B cell (primary cell): Measurements from ENCODE around the gene ARIH2. TPM values are rescaled to one million over a fixed set of nuclear protein-coding genes. Genes with fewer than 3 reads are reported as not detected.

Experiments used
- ATAC-seq: fragments of 200-7000 bp; cut with Tn5 transposase; one replicate; pipeline ENCODE4 v1.10.0; 2021; ENCODE audit warnings: low read depth, mild to moderate bottlenecking, moderate number of reproducible peaks, moderate library complexity
- CTCF ChIA-PET: fragments of 350-600 bp; sonication (Branson Sonifier 250); formaldehyde crosslinking; loops from one replicate; lab custom pipeline; 2021; ENCODE audit warnings: antibody characterized with exemption, inconsistent platforms; lab: Charles Lee
- POLR2A ChIA-PET: fragments of 350-600 bp; sonication (Branson Sonifier 250); formaldehyde crosslinking; loops from one replicate; lab custom pipeline; 2021; ENCODE audit warnings: antibody characterized with exemption; lab: Charles Lee
- DNase-seq: peaks from one replicate; pipeline ENCODE4 v3.0.0; 2013
- H2AFZ ChIP-seq: 2 replicates; pipeline ENCODE4 v1.6.1; 2012; ENCODE audit warnings: mild to moderate bottlenecking, low read depth, low read length; ENCODE audit not compliant: insufficient read depth, poor library complexity, severe bottlenecking
- H3K27ac ChIP-seq, 2 donors: 1 replicate in 1 of 2; 2 replicates in 1 of 2; pipeline ENCODE4 v1.5.1; 2012 to 2013; ENCODE audit warnings: low read length in 2 of 2, mild to moderate bottlenecking in 2 of 2, moderate library complexity in 1 of 2
- H3K27me3 ChIP-seq, 4 experiments: fragments of 200-600 bp in 1 of 4; sonication (generic) in 1 of 4; replicated peaks in 1 of 4; 1 replicate in 2 of 4; 2 replicates in 2 of 4; pipeline versions ENCODE4 v1.6.1 to v1.7.0; 2013 to 2016; ENCODE audit warnings: low read length in 3 of 4, mild to moderate bottlenecking in 2 of 4, mixed read lengths in 1 of 4, moderate library complexity in 1 of 4; ENCODE audit not compliant: insufficient read depth in 4 of 4, control insufficient read depth in 3 of 4; ENCODE audit errors: control extremely low read depth in 1 of 4
- H3K36me3 ChIP-seq, 2 experiments: replicated peaks in 1 of 2; 1 replicate in 1 of 2; 2 replicates in 1 of 2; pipeline versions ENCODE4 v1.6.1 to v1.7.1; 2013; ENCODE audit warnings: low read length in 1 of 2; ENCODE audit not compliant: insufficient read depth in 2 of 2, control insufficient read depth in 1 of 2; ENCODE audit errors: control extremely low read depth in 1 of 2, extremely low read depth in 1 of 2
- H3K4me1 ChIP-seq, 2 donors: fragments of 200-600 bp in 1 of 2; sonication (generic) in 1 of 2; 1 replicate in 1 of 2; 2 replicates in 1 of 2; pipeline versions ENCODE4 v1.5.1 to v1.6.1; 2013 to 2017; ENCODE audit warnings: low read length in 2 of 2; ENCODE audit not compliant: control insufficient read depth in 2 of 2, insufficient read depth in 2 of 2
- H3K4me2 ChIP-seq: replicated peaks from 2 replicates; pipeline ENCODE3; 2012; ENCODE audit warnings: mild to moderate bottlenecking, low read depth, low read length; ENCODE audit not compliant: poor library complexity, severe bottlenecking
- H3K4me3 ChIP-seq, 5 experiments: fragments of 200-600 bp in 1 of 5; sonication (generic) in 1 of 5; 1 replicate in 3 of 5; 2 replicates in 2 of 5; pipeline versions ENCODE4 v1.5.1 to v1.7.0; 2011 to 2016; ENCODE audit warnings: low read length in 4 of 5, mild to moderate bottlenecking in 4 of 5, low read depth in 2 of 5, control low read depth in 1 of 5, moderate library complexity in 1 of 5; ENCODE audit not compliant: insufficient read depth in 1 of 5; ENCODE audit errors: control extremely low read depth in 1 of 5, extremely low read depth in 1 of 5
- H3K79me2 ChIP-seq: fragments of 200-600 bp; sonication (generic); one replicate; pipeline ENCODE4 v1.6.0; 2016; ENCODE audit warnings: low read length; ENCODE audit not compliant: control insufficient read depth, insufficient read depth
- H3K9ac ChIP-seq: fragments of 200-600 bp; sonication (generic); 2 replicates; pipeline ENCODE4 v1.6.1; 2017; ENCODE audit warnings: mild to moderate bottlenecking, low read length, moderate library complexity
- H3K9me3 ChIP-seq, 3 donors: one replicate each; pipeline versions ENCODE4 v1.6.1 to v1.7.1; 2013; ENCODE audit warnings: low read length in 2 of 3; ENCODE audit not compliant: control insufficient read depth in 2 of 3, insufficient read depth in 1 of 3; ENCODE audit errors: control extremely low read depth in 1 of 3
- H4K20me1 ChIP-seq: 2 replicates; pipeline ENCODE4 v1.6.0; 2012; ENCODE audit warnings: mild to moderate bottlenecking, low read length; ENCODE audit not compliant: insufficient read depth, control insufficient read depth, poor library complexity, severe bottlenecking
- H3K27ac Mint-ChIP-seq: one replicate; pipeline ENCODE4 v1.8.0; 2021; ENCODE audit warnings: mixed read lengths
- H3K27me3 Mint-ChIP-seq: one replicate; pipeline ENCODE4 v1.8.0; 2021; ENCODE audit warnings: mixed read lengths
- H3K4me1 Mint-ChIP-seq: one replicate; pipeline ENCODE4 v1.8.0; 2021; ENCODE audit warnings: mixed read lengths
- H3K4me3 Mint-ChIP-seq: one replicate; pipeline ENCODE4 v1.8.0; 2021; ENCODE audit warnings: mixed read lengths
- H3K9me3 Mint-ChIP-seq: one replicate; pipeline ENCODE4 v1.8.0; 2022; ENCODE audit warnings: mixed read lengths; ENCODE audit not compliant: insufficient read depth
- EZH2 ChIP-seq: IDR thresholded peaks from 2 replicates; pipeline ENCODE4 v1.6.1; 2012; ENCODE audit warnings: borderline replicate concordance, low read depth, mild to moderate bottlenecking, moderate library complexity, low read length; ENCODE audit not compliant: insufficient read depth, poor library complexity, severe bottlenecking
- WGBS: methylation state at CpG from one replicate; pipeline ENCODE4 v1.1.5; 2013; ENCODE audit warnings: missing lambda C conversion rate; ENCODE audit not compliant: insufficient coverage; 5-methylcytosine and 5-hydroxymethylcytosine counted together
- intact Hi-C: fragments of 100-400 bp; cut with micrococcal nuclease; formaldehyde crosslinking; loops from one replicate; pipeline ENCODE4 v1.10.0; 2022
- polyA plus RNA-seq: library from polyadenylated mRNA; depleted of rRNA; stranded (reverse); fragments of >200 nt; gene quantifications from 2 replicates; pipeline ENCODE4 v1.2.3, GENCODE V29; 2012
- total RNA-seq, 2 donors: library from RNA; stranded (reverse); fragments of 120-200 nt in 1 of 2; gene quantifications; 1 replicate in 1 of 2; 2 replicates in 1 of 2; pipeline versions ENCODE4 v1.2.3 to v1.2.4, GENCODE V29; 2013 to 2022
- TF ChIP-seq, protein P1 (sequence below): fragments of 200-600 bp; IDR thresholded peaks from one replicate; pipeline ENCODE4 v1.8.0; 2022; ENCODE audit warnings: antibody characterized with exemption, mild to moderate bottlenecking

ARIH2 gene
- total and polyA plus RNA-seq, 2 donors (not counting 1 experiment from before 2014, with no cell fraction given), result 114 to 148 TPM

DNA sequence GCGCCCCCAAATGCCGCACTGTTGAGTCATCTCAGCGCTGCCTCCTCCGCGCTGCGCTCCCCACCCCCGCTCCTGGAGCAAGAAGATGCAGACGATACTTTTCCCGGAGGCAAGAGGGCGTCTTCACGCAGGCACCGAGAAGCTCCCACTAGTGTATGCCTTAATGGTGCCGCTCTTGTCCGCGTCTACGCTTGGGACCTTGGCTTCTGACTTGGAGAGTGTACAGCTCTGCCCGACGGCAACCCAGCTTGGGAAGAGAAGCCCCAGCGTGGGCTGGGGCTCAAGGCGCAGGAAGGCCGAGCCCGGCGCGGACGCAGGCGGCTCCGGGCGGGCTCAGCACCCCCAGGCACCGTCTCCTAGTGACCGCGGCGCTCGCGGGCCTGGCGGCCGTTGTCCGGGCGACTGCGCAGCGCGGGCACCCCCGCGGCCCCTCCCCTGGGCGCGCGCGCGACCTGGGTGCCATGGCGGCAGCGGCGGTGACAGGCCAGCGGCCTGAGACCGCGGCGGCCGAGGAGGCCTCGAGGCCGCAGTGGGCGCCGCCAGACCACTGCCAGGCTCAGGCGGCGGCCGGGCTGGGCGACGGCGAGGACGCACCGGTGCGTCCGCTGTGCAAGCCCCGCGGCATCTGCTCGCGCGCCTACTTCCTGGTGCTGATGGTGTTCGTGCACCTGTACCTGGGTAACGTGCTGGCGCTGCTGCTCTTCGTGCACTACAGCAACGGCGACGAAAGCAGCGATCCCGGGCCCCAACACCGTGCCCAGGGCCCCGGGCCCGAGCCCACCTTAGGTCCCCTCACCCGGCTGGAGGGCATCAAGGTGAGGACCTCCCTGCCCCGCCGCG is 71.4 kb downstream of the ARIH2 start, which contains the start of gene P4HTM:
Gene P4HTM, plus strand, starts transcription at position 446 of the 840 bp plus-strand sequence. Its CDS starts 16 bp downstream, at position 462.
- DNase-seq, result peak; percentile 74
- intact Hi-C loops, result loop anchor here (1.0 kb wide), 2 partner anchors 17 to 104 kb away; partner anchors contain the start of genes QRICH1 and WDR6
- CTCF ChIA-PET, result interaction anchor here (0.8 to 6.4 kb wide), 12 partner anchors 16 to 459 kb away, joined by 3 to 73 read pairs (median 31); partner anchors contain the start of genes IMPDH2, NDUFAF3, QRICH1 and WDR6
- no peak for TF ChIP-seq EZH2
- TF ChIP-seq, protein P1, sequence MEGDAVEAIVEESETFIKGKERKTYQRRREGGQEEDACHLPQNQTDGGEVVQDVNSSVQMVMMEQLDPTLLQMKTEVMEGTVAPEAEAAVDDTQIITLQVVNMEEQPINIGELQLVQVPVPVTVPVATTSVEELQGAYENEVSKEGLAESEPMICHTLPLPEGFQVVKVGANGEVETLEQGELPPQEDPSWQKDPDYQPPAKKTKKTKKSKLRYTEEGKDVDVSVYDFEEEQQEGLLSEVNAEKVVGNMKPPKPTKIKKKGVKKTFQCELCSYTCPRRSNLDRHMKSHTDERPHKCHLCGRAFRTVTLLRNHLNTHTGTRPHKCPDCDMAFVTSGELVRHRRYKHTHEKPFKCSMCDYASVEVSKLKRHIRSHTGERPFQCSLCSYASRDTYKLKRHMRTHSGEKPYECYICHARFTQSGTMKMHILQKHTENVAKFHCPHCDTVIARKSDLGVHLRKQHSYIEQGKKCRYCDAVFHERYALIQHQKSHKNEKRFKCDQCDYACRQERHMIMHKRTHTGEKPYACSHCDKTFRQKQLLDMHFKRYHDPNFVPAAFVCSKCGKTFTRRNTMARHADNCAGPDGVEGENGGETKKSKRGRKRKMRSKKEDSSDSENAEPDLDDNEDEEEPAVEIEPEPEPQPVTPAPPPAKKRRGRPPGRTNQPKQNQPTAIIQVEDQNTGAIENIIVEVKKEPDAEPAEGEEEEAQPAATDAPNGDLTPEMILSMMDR, result no peak
- Histone ChIP-seq H2AFZ (peak within 1 kb of the TSS; percentile 91), H3K79me2 (peaks cover 11% of the 10 kb centered on the region), H3K4me1 (peaks cover 18 to 21% of the 10 kb centered on the region in 2 donors), H3K36me3 (peaks cover 0 to 6% of the 10 kb centered on the region in 2 experiments), H3K9ac (peak within 1 kb of the TSS; percentile 91), H3K4me3 (peak within 1 kb of the TSS; percentile 65 to 86 (median 74)), H3K4me2 (peak within 1 kb of the TSS; percentile 97), H3K27ac (peak within 1 kb of the TSS; percentile 24 to 66), H3K27me3 (no peaks in the 10 kb centered on the region), H4K20me1 (no peaks in the 10 kb centered on the region), H3K9me3 (no peaks in the 10 kb centered on the region)
- under 1% methylated on average over 91 of the region's 91 CpGs for WGBS
- Mint-ChIP-seq H3K27ac (peak within 1 kb of the TSS; percentile 95), H3K27me3 (no peaks in the 10 kb centered on the region), H3K4me1 (peaks cover 28% of the 10 kb centered on the region), H3K4me3 (peak within 1 kb of the TSS; percentile 96), H3K9me3 (no peaks in the 10 kb centered on the region)
- POLR2A ChIA-PET, result interaction anchor here (1.1 to 2.2 kb wide), 5 partner anchors 17 to 32 kb away, joined by 3 to 13 read pairs (median 7); partner anchors contain the start of genes NDUFAF3 and WDR6
- peak; percentile 66 for ATAC-seq
